ENCODE data around the gene HSPA8. TPM values are rescaled to one million over a fixed set of nuclear protein-coding genes. Genes with fewer than 3 reads are reported as not detected.

HSPA8 gene
- total RNA-seq, 4 donors from 2014 or later = 425 to 660 (median 550) TPM

GRCh38 chr11:123052901-123053721 lies 8.8 kb downstream of the HSPA8 start:
- TF ChIP-seq EP300 (IDR thresholded peaks at IDR 0.05) = no peak
- no peak for TF ChIP-seq POLR2A (IDR thresholded peaks at IDR 0.05)
- TF ChIP-seq, protein P1, sequence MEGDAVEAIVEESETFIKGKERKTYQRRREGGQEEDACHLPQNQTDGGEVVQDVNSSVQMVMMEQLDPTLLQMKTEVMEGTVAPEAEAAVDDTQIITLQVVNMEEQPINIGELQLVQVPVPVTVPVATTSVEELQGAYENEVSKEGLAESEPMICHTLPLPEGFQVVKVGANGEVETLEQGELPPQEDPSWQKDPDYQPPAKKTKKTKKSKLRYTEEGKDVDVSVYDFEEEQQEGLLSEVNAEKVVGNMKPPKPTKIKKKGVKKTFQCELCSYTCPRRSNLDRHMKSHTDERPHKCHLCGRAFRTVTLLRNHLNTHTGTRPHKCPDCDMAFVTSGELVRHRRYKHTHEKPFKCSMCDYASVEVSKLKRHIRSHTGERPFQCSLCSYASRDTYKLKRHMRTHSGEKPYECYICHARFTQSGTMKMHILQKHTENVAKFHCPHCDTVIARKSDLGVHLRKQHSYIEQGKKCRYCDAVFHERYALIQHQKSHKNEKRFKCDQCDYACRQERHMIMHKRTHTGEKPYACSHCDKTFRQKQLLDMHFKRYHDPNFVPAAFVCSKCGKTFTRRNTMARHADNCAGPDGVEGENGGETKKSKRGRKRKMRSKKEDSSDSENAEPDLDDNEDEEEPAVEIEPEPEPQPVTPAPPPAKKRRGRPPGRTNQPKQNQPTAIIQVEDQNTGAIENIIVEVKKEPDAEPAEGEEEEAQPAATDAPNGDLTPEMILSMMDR (IDR thresholded peaks at IDR 0.05) = no peak
- peaks cover 0 to 43% (median 8%) of the 10 kb centered on the region in 4 donors for H3K4me1 ChIP-seq
- H3K27ac ChIP-seq = no peak overlapping the region
- no peaks in the 10 kb centered on the region for H3K9me3 ChIP-seq
- WGBS, 2 donors = 80 to 94% methylated on average over 5 of the region's 5 CpGs
- no peaks in the 10 kb centered on the region for H3K27me3 ChIP-seq
- no peak overlapping the region for H3K4me3 ChIP-seq
- DNase-seq (ENCODE audit: low spot score in 2 of 2) = no peak
- H3K36me3 ChIP-seq = peaks cover 3 to 52% (median 17%) of the 10 kb centered on the region in 3 donors

- TF ChIP-seq POLR2A (IDR thresholded peaks at IDR 0.05) (no peak), EP300 (IDR thresholded peaks at IDR 0.05) (no peak)
- TF ChIP-seq, protein P1 (IDR thresholded peaks at IDR 0.05) = no peak
- Histone ChIP-seq H3K36me3 (peaks cover 3 to 37% (median 7%) of the 10 kb centered on the region in 3 donors), H3K9me3 (no peaks in the 10 kb centered on the region), H3K27ac (no peak overlapping the region), H3K4me1 (peaks cover 0 to 29% (median 0%) of the 10 kb centered on the region in 4 donors), H3K4me3 (no peak overlapping the region), H3K27me3 (no peaks in the 10 kb centered on the region)
- DNase-seq (ENCODE audit: low spot score in 2 of 2) = no peak
- WGBS, 2 donors = 91 to 92% methylated on average over 4 of the region's 4 CpGs
These were observed 10.3 kb downstream of the HSPA8 start for GRCh38 chr11:123051634-123052033.

- Histone ChIP-seq H3K36me3 (peaks cover 2 to 32% (median 3%) of the 10 kb centered on the region in 3 donors), H3K27me3 (no peaks in the 10 kb centered on the region), H3K4me3 (no peak overlapping the region), H3K4me1 (peaks cover 0 to 24% (median 0%) of the 10 kb centered on the region in 4 donors), H3K9me3 (no peaks in the 10 kb centered on the region), H3K27ac (no peak overlapping the region)
- WGBS, 2 donors = 96 to 98% methylated on average over 9 of the region's 9 CpGs
- TF ChIP-seq, protein P1 (IDR thresholded peaks at IDR 0.05) = no peak
- TF ChIP-seq EP300 (IDR thresholded peaks at IDR 0.05) = no peak
- TF ChIP-seq POLR2A (IDR thresholded peaks at IDR 0.05) = no peak
- no peak for DNase-seq (ENCODE audit: low spot score in 2 of 2)
These were observed 10.8 kb downstream of the HSPA8 start for GRCh38 chr11:123051146-123051545.

DNA sequence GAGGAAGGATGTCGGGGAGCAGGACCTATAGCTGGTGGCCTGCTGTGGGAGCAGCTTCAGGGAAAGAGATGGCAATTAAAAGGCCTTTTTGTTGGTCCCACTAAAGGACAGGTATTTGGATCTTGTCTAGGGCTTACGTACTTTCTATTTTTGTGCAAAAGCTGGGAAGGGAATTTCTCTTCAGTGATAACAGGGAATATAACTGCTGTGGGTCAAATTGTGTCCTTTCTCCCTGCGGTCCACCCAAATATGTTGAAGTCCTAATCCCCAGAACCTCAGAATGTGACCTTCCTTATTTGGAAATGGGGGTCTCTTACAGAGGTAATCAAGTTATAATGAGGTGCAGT lies 14.0 kb downstream of the HSPA8 start:
- 79 to 84% methylated on average over 3 of the region's 3 CpGs for WGBS, 2 donors
- TF ChIP-seq, protein P1 (IDR thresholded peaks at IDR 0.05) = no peak
- TF ChIP-seq EP300 (IDR thresholded peaks at IDR 0.05) = no peak
- TF ChIP-seq POLR2A (IDR thresholded peaks at IDR 0.05) = no peak

DNA sequence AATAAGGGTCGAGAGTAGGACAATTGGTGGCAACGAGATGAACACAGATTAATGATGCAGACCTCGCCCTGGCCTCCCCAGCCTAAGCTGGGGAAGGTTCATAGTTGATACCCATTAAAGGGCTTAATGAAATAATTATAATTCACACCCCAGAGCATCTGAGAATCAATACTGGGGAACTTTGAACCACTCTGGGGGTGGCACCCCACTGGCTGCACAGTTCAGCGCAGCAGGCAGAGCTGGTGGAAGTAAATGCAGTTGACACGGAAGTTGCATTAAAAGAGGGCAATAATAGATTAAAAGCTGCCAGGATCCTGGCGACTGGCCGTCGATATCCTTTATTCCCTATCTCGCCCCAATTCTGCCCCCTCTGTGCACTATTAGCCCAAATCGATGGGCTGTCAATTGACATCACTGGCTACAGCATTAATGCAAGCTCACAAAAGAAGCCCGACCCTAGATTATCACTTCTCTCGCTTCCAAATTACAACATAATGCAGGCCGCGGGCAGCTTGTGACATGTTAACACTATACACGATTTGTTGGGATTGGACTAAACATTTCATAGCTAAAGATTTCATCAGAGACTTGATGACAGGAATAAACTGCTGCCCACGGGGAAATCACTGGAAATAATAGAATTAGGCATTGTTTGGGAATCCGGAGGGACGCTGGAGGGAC lies 14.5 kb downstream of the HSPA8 start:
- Histone ChIP-seq H3K9me3 (no peaks in the 10 kb centered on the region), H3K27ac (no peak overlapping the region), H3K27me3 (no peaks in the 10 kb centered on the region), H3K4me1 (no peaks in the 10 kb centered on the region), H3K4me3 (no peak overlapping the region), H3K36me3 (peaks cover 0 to 2% (median 0%) of the 10 kb centered on the region in 3 donors)
- no peak for DNase-seq (ENCODE audit: low spot score in 2 of 2)
- TF ChIP-seq EP300 (IDR thresholded peaks at IDR 0.05) (no peak), POLR2A (IDR thresholded peaks at IDR 0.05) (no peak)
- TF ChIP-seq, protein P1 (IDR thresholded peaks at IDR 0.05) = no peak
- WGBS, 2 donors = 75 to 76% methylated on average over 18 of the region's 18 CpGs

More for the DNA sequence above, 14.0 kb downstream of the HSPA8 start:
- Histone ChIP-seq H3K4me1 (no peaks in the 10 kb centered on the region), H3K9me3 (no peaks in the 10 kb centered on the region), H3K27ac (no peak overlapping the region), H3K27me3 (no peaks in the 10 kb centered on the region), H3K36me3 (peaks cover 0 to 7% (median 0%) of the 10 kb centered on the region in 3 donors), H3K4me3 (no peak overlapping the region)
- DNase-seq (ENCODE audit: low spot score in 2 of 2) = no peak

All from tibial nerve (tissue), 4 donors.